Measurements from ENCODE around the gene DGKG. TPM values are rescaled to one million over a fixed set of nuclear protein-coding genes. Genes with fewer than 3 reads are reported as not detected.

The DGKG gene
- total RNA-seq, 4 donors from 2014 or later: 1.2 to 13.7 (median 2.1) TPM

DNA sequence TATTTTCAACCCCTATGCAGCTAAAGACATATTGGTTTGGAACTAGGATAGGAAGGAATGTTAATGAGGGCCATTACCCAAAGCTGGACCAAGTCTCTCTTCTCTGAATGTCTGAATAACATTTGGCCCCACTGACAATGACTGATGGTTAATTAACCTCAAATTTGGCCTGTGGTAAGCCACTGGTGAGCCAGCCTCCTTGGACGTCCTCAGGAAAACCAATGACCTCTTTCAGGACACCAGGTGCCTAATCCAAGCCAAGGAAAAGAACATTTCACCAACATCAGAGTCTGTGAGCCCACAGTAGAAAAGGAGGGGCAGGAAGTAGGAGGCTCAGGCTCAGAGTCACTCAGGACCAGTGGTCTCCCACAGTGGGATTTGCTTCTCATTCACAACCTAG lies 196.7 kb downstream of the DGKG start:
- no peaks in the 10 kb centered on the region for H3K9me3 ChIP-seq
- no peak for DNase-seq
- H3K27me3 ChIP-seq: no peaks in the 10 kb centered on the region
- WGBS, 2 donors: 29 to 80% methylated on average over 1 of the region's 1 CpG
- TF ChIP-seq, protein P1, sequence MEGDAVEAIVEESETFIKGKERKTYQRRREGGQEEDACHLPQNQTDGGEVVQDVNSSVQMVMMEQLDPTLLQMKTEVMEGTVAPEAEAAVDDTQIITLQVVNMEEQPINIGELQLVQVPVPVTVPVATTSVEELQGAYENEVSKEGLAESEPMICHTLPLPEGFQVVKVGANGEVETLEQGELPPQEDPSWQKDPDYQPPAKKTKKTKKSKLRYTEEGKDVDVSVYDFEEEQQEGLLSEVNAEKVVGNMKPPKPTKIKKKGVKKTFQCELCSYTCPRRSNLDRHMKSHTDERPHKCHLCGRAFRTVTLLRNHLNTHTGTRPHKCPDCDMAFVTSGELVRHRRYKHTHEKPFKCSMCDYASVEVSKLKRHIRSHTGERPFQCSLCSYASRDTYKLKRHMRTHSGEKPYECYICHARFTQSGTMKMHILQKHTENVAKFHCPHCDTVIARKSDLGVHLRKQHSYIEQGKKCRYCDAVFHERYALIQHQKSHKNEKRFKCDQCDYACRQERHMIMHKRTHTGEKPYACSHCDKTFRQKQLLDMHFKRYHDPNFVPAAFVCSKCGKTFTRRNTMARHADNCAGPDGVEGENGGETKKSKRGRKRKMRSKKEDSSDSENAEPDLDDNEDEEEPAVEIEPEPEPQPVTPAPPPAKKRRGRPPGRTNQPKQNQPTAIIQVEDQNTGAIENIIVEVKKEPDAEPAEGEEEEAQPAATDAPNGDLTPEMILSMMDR (IDR thresholded peaks at IDR 0.05): no peak
- TF ChIP-seq POLR2A (IDR thresholded peaks at IDR 0.05): no peak
- H3K27ac ChIP-seq: no peak overlapping the region
- no peak overlapping the region for H3K4me3 ChIP-seq
- intact Hi-C loops (cut with DNase I): no loop called here
- H3K36me3 ChIP-seq: peaks cover 0 to 4% (median 0%) of the 10 kb centered on the region in 3 donors
- H3K4me1 ChIP-seq: peaks cover 0 to 6% (median 1%) of the 10 kb centered on the region in 3 donors

DNA sequence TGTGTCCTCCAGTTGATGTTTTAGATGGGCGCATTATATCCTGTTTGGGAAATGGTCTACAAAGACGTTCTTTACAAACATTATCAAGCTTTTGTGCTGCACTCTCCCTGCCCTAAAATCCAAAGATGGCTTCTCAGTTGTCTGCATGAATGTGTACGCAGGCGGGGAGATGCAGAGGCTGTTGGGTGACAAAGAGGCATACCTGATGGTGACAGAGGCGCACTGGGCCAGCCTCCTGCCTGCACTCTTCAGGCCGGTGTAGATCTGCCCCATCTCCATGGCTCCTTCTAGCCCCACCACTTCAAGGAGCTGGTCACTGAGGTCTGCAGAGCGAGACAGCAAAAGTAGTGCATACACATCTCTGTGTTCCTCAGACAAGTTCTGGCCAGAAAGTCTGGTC lies 197.3 kb downstream of the DGKG start:
- no peak overlapping the region for H3K27ac ChIP-seq
- no peak overlapping the region for H3K4me3 ChIP-seq
- H3K4me1 ChIP-seq: no peaks in the 10 kb centered on the region
- 87 to 92% methylated on average over 5 to 7 of the region's 7 CpGs for WGBS, 2 donors
- intact Hi-C loops (cut with DNase I): no loop called here
- no peaks in the 10 kb centered on the region for H3K27me3 ChIP-seq
- DNase-seq: no peak
- no peaks in the 10 kb centered on the region for H3K9me3 ChIP-seq
- no peak for TF ChIP-seq POLR2A (IDR thresholded peaks at IDR 0.05)
- TF ChIP-seq, protein P1 (IDR thresholded peaks at IDR 0.05): no peak
- H3K36me3 ChIP-seq: peaks cover 0 to 4% (median 0%) of the 10 kb centered on the region in 3 donors

DNA sequence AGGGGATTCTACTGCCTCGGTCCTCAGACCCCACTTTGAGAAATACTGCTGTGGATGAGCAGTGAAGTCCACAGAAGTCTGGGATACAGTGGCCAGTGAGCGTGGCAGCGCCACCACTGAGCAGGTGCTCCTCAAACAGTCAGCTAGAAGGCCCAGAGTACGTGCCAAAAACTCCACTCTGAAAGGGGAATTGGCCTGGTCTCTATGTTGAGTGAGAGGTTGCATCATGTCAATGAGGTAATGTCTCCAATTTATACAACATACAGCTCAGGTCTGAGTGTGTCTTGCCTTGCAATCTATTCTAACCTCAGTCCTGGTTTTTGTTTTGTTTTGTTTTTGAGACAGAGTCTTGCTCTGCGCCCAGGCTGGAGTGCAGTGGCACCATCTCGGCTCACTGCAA lies 199.8 kb downstream of the DGKG start:
- H3K4me1 ChIP-seq: no peaks in the 10 kb centered on the region
- H3K27me3 ChIP-seq: no peaks in the 10 kb centered on the region
- no peak overlapping the region for H3K27ac ChIP-seq
- H3K9me3 ChIP-seq: no peaks in the 10 kb centered on the region
- H3K36me3 ChIP-seq: peaks cover 0 to 4% (median 0%) of the 10 kb centered on the region in 3 donors
- TF ChIP-seq, protein P1 (IDR thresholded peaks at IDR 0.05): no peak
- TF ChIP-seq POLR2A (IDR thresholded peaks at IDR 0.05): no peak
- WGBS, 2 donors: 87 to 92% methylated on average over 3 to 6 of the region's 6 CpGs
- no peak overlapping the region for H3K4me3 ChIP-seq
- intact Hi-C loops (cut with DNase I): no loop called here
- DNase-seq: no peak

DNA sequence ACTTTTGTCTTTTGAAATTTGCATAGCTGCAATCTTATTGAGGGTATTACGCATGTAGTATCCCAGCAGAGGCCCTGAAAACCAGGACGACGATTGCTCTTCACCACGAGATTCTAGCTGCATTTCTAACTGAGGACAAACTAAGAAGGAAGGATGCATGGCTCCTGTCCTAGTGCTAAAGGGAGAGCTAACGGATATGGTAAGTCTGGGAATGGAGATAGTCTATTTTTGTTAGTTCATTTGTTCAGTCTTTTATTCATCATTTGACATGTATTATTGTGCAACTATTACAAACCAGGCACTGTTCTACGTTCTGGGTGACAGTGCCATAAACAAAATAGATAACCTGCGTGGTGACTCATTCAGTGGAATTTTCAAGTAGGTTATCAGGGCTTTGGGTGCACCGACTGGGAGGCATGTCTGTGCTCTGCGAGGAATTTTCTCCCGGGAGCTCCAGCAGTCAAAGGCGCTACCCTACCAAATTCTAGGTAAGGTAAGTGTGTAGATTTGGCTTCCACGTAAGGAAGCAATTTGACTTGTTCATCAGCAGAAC lies 201.3 kb downstream of the DGKG start:
- Histone ChIP-seq H3K27me3 (no peaks in the 10 kb centered on the region), H3K4me3 (no peak overlapping the region), H3K9me3 (no peaks in the 10 kb centered on the region), H3K4me1 (no peaks in the 10 kb centered on the region), H3K36me3 (peaks cover 0 to 4% (median 0%) of the 10 kb centered on the region in 3 donors), H3K27ac (no peak overlapping the region)
- TF ChIP-seq POLR2A (IDR thresholded peaks at IDR 0.05): no peak
- TF ChIP-seq, protein P1 (IDR thresholded peaks at IDR 0.05): no peak
- WGBS, 2 donors: 73 to 77% methylated on average over 12 of the region's 12 CpGs
- intact Hi-C loops (cut with DNase I): no loop called here
- DNase-seq: no peak

DNA sequence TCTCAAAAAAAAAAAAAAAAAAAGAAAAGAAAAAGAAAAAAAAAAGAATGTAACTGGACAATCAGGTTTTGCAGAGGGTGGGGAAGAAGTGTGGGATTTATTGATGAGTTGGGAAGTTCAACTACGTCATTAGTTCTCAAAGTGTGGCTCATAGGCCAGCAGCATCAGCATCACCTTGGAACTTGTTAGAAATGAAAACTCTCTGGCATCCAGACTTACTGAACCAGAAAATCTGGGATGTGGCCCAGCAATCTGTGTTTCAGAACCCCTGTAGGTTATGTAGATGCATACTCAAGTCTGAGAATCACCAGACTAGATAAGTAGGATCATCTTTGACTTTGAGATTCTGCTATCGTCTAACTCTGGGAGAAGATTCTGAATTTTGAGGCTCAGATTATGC lies 207.4 kb downstream of the DGKG start:
- no peak for TF ChIP-seq POLR2A (IDR thresholded peaks at IDR 0.05)
- TF ChIP-seq, protein P1 (IDR thresholded peaks at IDR 0.05): no peak
- Histone ChIP-seq H3K4me1 (no peaks in the 10 kb centered on the region), H3K9me3 (no peaks in the 10 kb centered on the region), H3K36me3 (no peaks in the 10 kb centered on the region), H3K4me3 (no peak overlapping the region), H3K27me3 (peaks cover 0 to 7% (median 0%) of the 10 kb centered on the region in 4 donors), H3K27ac (no peak overlapping the region)
- 61 to 83% methylated on average over 2 of the region's 2 CpGs for WGBS, 2 donors
- intact Hi-C loops (cut with DNase I): no loop called here
- no peak for DNase-seq
